Esophagus squamous epithelium (tissue), 5 donors: ENCODE data around the gene KIF2C. TPM values are rescaled to one million over a fixed set of nuclear protein-coding genes. Genes with fewer than 3 reads are reported as not detected.

Source experiments
- DNase-seq: peaks from one replicate; lab custom pipeline; 2025; lab: John Stamatoyannopoulos, UW
- H3K27ac ChIP-seq, 4 donors: fragments of 200-600 bp; sonication (generic); one replicate each; pipeline ENCODE4 v1.5.1; 2016 to 2019; ENCODE audit warnings: mild to moderate bottlenecking in 1 of 4
- H3K27me3 ChIP-seq, 4 donors: fragments of 200-600 bp; sonication (generic); 1 replicate in 3 of 4; 2 replicates in 1 of 4; pipeline versions ENCODE4 v1.5.1 to v1.6.0; 2017 to 2021; ENCODE audit warnings: antibody characterized with exemption in 1 of 4
- H3K36me3 ChIP-seq, 3 donors: fragments of 200-600 bp; sonication (generic); one replicate each; pipeline ENCODE4 v1.5.1; 2016 to 2019
- H3K4me1 ChIP-seq, 3 donors: fragments of 200-600 bp; sonication (generic); one replicate each; pipeline ENCODE4 v1.5.1; 2017 to 2019
- H3K4me3 ChIP-seq, 4 donors: fragments of 200-600 bp; sonication (generic); 1 replicate in 3 of 4; 2 replicates in 1 of 4; pipeline ENCODE4 v1.5.1; 2016 to 2019; ENCODE audit warnings: mild to moderate bottlenecking in 2 of 4, moderate library complexity in 1 of 4
- H3K9me3 ChIP-seq, 3 donors: fragments of 200-600 bp; sonication (generic); one replicate each; pipeline ENCODE4 v1.5.1; 2016 to 2019
- POLR2A ChIP-seq, 4 donors: fragments of 450-650 bp; IDR thresholded peaks; one replicate each; pipeline ENCODE4 v1.6.1; 2017; ENCODE audit warnings: antibody characterized with exemption in 4 of 4, mild to moderate bottlenecking in 4 of 4, moderate library complexity in 3 of 4
- WGBS, 2 donors: methylation state at CpG; one replicate each; pipeline ENCODE4 v1.1.5; 2018; 5-methylcytosine and 5-hydroxymethylcytosine counted together
- intact Hi-C: fragments of 100-400 bp; cut with DNase I; formaldehyde crosslinking; loops from one replicate; pipeline ENCODE4 v1.15.0; 2022
- total RNA-seq, 4 donors: library from RNA; depleted of rRNA; stranded (reverse); fragments of >200 nt; gene quantifications; one replicate each; pipeline ENCODE4 v1.1.0, GENCODE V29; 2016
- TF ChIP-seq, protein P1 (sequence below), 6 experiments: fragments of 450-650 bp in 4 of 6; fragments of 200-600 bp in 2 of 6; sonication (generic) in 2 of 6; IDR thresholded peaks; one replicate each; pipeline ENCODE4 v1.5.1; 2016 to 2019; ENCODE audit warnings: antibody characterized with exemption in 6 of 6, mild to moderate bottlenecking in 4 of 6, moderate library complexity in 4 of 6
- donor health status: DM: yes; HTN: yes; CAD: no.

The KIF2C gene
- total RNA-seq, 4 donors from 2014 or later: 4.8 to 17.9 (median 9.4) TPM

DNA sequence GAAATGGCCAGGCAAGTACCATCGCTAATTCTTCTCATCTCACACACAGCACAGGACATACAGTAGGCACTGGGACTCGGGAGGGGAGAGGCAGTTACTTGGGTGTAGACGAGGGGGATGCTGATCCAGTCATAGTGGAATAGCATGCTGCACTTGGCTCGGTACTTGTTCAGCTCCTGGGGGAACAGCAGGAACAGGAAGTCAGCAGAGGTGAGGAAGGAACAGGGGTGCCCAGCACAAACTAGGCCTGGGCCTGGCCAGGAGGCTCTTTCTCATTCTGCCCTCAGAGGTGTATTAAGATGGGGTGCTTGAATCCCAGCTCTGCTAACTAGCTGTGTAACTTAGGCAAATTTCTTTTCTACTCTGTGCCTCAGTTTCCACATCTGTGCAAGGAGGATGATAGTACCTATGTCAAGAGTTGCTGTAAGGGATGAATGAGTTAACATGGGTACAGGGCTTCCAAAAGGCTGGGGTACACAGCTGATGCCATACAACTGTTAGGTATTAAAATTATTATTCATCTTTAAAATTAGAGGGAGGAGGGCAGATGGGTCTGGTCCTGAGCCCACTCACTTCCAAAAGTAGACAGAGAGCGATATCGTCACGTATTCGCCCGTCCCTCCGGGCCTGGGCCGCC is 46.0 kb downstream of the KIF2C start:
- DNase-seq: no peak
- H3K27ac ChIP-seq: peak overlapping the region in 3 of 4 donors; percentile 24 to 81 (median 77)
- H3K4me3 ChIP-seq: peak overlapping the region in 3 of 4 donors; percentile 51 to 63 (median 57)
- peaks cover 0 to 18% (median 7%) of the 10 kb centered on the region in 3 donors for H3K36me3 ChIP-seq
- H3K27me3 ChIP-seq: no peaks in the 10 kb centered on the region
- intact Hi-C loops: loop anchor here (10.0 kb wide), 1 partner anchor 49 kb away; no protein-coding TSS in a partner anchor
- peaks cover 20 to 45% (median 27%) of the 10 kb centered on the region in 3 donors for H3K4me1 ChIP-seq
- TF ChIP-seq, protein P1, sequence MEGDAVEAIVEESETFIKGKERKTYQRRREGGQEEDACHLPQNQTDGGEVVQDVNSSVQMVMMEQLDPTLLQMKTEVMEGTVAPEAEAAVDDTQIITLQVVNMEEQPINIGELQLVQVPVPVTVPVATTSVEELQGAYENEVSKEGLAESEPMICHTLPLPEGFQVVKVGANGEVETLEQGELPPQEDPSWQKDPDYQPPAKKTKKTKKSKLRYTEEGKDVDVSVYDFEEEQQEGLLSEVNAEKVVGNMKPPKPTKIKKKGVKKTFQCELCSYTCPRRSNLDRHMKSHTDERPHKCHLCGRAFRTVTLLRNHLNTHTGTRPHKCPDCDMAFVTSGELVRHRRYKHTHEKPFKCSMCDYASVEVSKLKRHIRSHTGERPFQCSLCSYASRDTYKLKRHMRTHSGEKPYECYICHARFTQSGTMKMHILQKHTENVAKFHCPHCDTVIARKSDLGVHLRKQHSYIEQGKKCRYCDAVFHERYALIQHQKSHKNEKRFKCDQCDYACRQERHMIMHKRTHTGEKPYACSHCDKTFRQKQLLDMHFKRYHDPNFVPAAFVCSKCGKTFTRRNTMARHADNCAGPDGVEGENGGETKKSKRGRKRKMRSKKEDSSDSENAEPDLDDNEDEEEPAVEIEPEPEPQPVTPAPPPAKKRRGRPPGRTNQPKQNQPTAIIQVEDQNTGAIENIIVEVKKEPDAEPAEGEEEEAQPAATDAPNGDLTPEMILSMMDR (IDR thresholded peaks at IDR 0.05): no peak
- TF ChIP-seq POLR2A (IDR thresholded peaks at IDR 0.05): no peak
- 35 to 39% methylated on average over 11 of the region's 11 CpGs for WGBS, 2 donors
- no peaks in the 10 kb centered on the region for H3K9me3 ChIP-seq

DNA sequence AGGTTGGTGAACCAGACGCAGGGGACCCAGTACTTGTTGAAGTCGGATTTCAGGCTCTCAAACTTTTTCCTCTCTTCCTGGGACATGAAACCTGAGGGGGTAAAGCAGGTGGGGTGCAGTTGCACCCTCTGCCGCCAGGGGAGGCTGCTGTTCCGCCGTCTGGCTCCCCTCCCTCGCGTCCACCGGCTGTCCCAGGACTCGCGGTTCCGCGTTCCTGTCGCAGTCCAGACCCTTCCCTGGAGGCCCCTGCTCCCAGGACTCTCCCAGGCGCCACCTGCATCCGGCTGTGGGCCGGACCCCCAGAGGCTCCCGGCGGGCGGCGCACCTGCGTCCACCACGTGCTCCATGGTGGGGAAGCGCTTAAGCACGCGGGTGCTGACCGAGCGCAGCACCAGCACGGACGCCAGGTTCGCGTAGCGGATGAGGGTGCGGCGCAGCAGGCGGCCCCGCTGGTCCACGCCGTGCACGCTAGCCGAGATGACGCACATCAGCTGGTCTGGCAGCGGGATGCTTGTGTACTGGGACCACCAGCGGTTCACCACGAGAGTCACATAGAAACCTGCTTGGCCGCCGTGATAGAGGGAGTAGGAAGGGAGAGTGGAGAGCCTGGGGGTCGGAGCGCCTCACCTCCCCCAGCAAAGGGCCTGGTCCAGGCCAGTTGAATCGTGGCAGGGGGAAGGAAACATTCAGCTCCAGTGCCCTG is 46.7 kb downstream of the KIF2C start:
- Histone ChIP-seq H3K9me3 (no peaks in the 10 kb centered on the region), H3K36me3 (peaks cover 0 to 11% (median 2%) of the 10 kb centered on the region in 3 donors), H3K27ac (peak overlapping the region in 3 of 4 donors; percentile 24 to 81 (median 77)), H3K4me3 (peak overlapping the region; percentile 34 to 63 (median 54)), H3K4me1 (peaks cover 20 to 45% (median 27%) of the 10 kb centered on the region in 3 donors), H3K27me3 (no peaks in the 10 kb centered on the region)
- intact Hi-C loops: loop anchor here (10.0 kb wide), 1 partner anchor 49 kb away; no protein-coding TSS in a partner anchor
- TF ChIP-seq, protein P1 (IDR thresholded peaks at IDR 0.05): peak; percentile 98 to 100 (median 100)
- TF ChIP-seq POLR2A (IDR thresholded peaks at IDR 0.05): no peak
- 13 to 16% methylated on average over 3 to 10 of the region's 49 CpGs for WGBS, 2 donors
- no peak for DNase-seq

DNA sequence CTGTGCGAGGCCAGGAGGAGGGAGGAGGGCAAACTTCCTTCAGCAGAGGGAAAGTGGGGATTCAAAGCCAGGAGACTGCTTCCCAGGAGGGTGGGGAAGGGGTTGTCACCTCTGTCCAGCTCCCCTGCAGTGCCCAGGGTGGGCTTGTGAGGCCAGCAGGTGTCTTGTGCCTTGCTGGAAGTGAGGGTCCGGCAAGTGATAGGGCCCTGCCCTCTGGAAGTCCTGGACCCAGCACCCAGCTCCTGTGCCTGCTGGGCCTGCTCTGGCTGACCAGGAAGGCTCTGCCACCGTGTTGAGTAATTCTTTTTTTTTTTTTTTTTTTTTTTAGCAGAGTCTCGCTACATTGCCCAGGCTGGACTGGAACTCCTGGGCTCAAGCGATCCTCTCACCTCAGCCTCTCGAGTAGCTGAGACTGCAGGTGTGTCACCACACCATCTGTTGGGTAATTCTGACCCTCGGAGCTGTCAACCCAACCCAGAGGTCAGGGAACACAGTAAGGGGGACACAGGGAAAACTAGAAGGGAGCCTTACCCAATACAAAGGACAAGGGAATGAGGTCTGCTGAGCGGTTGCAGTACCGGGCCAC is 47.3 kb downstream of the KIF2C start:
- 74 to 81% methylated on average over 4 to 5 of the region's 9 CpGs for WGBS, 2 donors
- Histone ChIP-seq H3K4me3 (peak overlapping the region in 2 of 4 donors; percentile 51 to 63), H3K4me1 (peaks cover 20 to 45% (median 27%) of the 10 kb centered on the region in 3 donors), H3K36me3 (peaks cover 0 to 4% (median 0%) of the 10 kb centered on the region in 3 donors), H3K27ac (peak overlapping the region in 3 of 4 donors; percentile 24 to 81 (median 77)), H3K9me3 (no peaks in the 10 kb centered on the region), H3K27me3 (no peaks in the 10 kb centered on the region)
- DNase-seq: no peak
- intact Hi-C loops: loop anchor here (10.0 kb wide), 1 partner anchor 48 kb away; no protein-coding TSS in a partner anchor
- TF ChIP-seq POLR2A (IDR thresholded peaks at IDR 0.05): no peak

DNA sequence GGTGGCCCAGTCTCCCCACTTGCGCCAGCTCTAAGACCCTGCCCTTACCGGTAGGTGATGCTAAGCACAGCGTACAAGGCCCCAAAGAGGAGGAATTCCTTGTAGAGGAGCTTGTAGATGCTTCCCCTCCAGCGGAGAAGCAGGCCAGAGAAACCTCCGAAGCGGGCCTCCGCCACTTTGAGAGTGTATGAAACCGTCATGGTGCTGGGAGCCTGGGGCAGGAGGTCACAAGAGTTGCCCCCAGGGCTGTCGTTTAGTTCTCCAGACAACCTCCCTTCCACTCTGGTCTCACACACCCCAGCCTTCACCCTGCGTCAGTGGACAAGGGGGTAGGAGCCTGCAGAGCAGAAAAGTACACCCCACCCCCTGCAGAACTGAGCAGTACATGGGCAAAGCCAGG is 47.9 kb downstream of the KIF2C start:
- H3K27me3 ChIP-seq: no peaks in the 10 kb centered on the region
- no peaks in the 10 kb centered on the region for H3K36me3 ChIP-seq
- no peaks in the 10 kb centered on the region for H3K9me3 ChIP-seq
- intact Hi-C loops: loop anchor here (10.0 kb wide), 1 partner anchor 47 kb away; no protein-coding TSS in a partner anchor
- WGBS, 2 donors: 97 to 100% methylated on average over 3 to 7 of the region's 10 CpGs
- TF ChIP-seq, protein P1 (IDR thresholded peaks at IDR 0.05): no peak
- TF ChIP-seq POLR2A (IDR thresholded peaks at IDR 0.05): no peak
- H3K4me1 ChIP-seq: peaks cover 20 to 45% (median 27%) of the 10 kb centered on the region in 3 donors
- no peak overlapping the region for H3K27ac ChIP-seq
- DNase-seq: no peak
- H3K4me3 ChIP-seq: no peak overlapping the region

DNA sequence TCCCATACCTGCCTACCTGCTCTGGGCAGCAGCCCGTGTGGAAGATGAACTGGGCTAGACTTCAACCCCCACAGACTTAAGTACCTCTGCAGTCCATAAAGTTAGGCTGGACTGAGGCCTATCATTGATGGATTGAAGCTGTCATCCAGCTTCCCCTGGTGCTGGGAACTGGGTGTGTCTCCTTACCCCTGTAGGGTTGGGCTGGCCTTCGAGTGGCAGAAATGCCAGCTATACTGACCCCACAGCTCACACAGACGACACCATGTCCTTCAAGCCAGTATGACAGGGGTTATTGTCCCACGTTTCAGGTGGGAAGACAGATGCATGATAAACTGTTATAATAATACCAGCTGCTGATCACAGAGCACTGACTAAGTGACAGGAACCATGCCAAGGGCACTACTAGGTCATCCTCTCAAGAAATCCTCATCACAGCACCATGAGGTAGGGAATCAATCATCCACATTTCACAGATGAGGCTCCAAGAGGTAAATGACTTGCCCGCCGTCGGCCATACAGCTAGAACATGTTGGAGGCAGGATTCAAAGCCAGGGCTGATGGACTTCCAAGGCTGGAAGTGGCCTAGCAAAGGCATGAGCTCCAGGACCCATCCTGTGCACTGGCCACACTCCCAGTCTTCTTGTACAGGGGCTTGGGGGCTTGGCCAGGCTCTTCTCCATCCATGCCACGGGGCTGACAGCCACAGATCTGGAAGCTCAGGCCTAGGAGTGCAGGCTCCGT is 48.7 kb downstream of the KIF2C start, which contains the start of gene BEST4:
BEST4 (minus strand) TSS at position 51 of the 741 bp plus-strand sequence. CDS start 465 bp downstream, outside the sequence.
- no peak for DNase-seq
- Histone ChIP-seq H3K9me3 (no peaks in the 10 kb centered on the region), H3K27ac (no peak within 1 kb of the TSS), H3K4me1 (peaks cover 20 to 48% (median 27%) of the 10 kb centered on the region in 3 donors), H3K27me3 (no peaks in the 10 kb centered on the region), H3K36me3 (no peaks in the 10 kb centered on the region), H3K4me3 (no peak within 1 kb of the TSS)
- 84 to 86% methylated on average over 6 to 9 of the region's 9 CpGs for WGBS, 2 donors
- intact Hi-C loops: loop anchor here (10.0 kb wide), 1 partner anchor 47 kb away; no protein-coding TSS in a partner anchor
- TF ChIP-seq, protein P1 (IDR thresholded peaks at IDR 0.05): no peak
- no peak for TF ChIP-seq POLR2A (IDR thresholded peaks at IDR 0.05)
